Stimulated activated naive B cell treated with anti-CD40 and anti-IgM and Interleukin-4, amounts not matched to agents 10 μg/mL and 1 μg/mL and 100 μg/mL, for 72 hours (primary cell): ENCODE data around the gene DDR1.
A peak's percentile ranks its signal among the peaks of the same experiment; 100 is the strongest.
"Not testable (repeated sequence)": the region's sequence is repeated elsewhere in the genome, so short reads cannot be mapped to it uniquely, and the experiment has no call there.

ENCODE experiments used
- ATAC-seq, 2 donors: fragments of 150-1000 bp; cut with Tn5 transposase; replicated peaks; 2 replicates each; pipeline ENCODE4 v1.10.0; 2021; ENCODE audit warnings: moderate library complexity in 1 of 2
- DNase-seq: peaks from one replicate; pipeline ENCODE4 v3.0.0; 2021
- H3K27ac Mint-ChIP-seq: one replicate; pipeline ENCODE4 v1.8.0; 2022; ENCODE audit warnings: mild to moderate bottlenecking, mixed read lengths
- H3K27me3 Mint-ChIP-seq, 2 donors: one replicate each; pipeline ENCODE4 v1.8.0; 2022; ENCODE audit warnings: mixed read lengths in 2 of 2
- H3K36me3 Mint-ChIP-seq, 2 donors: one replicate each; pipeline ENCODE4 v1.8.0; 2022; ENCODE audit warnings: mixed read lengths in 2 of 2, mild to moderate bottlenecking in 1 of 2
- H3K4me1 Mint-ChIP-seq, 2 donors: one replicate each; pipeline ENCODE4 v1.8.0; 2022; ENCODE audit warnings: mixed read lengths in 2 of 2, mild to moderate bottlenecking in 1 of 2
- H3K4me3 Mint-ChIP-seq, 2 donors: one replicate each; pipeline ENCODE4 v1.8.0; 2022; ENCODE audit warnings: mild to moderate bottlenecking in 2 of 2, mixed read lengths in 2 of 2, moderate library complexity in 1 of 2
- H3K9me3 Mint-ChIP-seq, 2 donors: one replicate each; pipeline ENCODE4 v1.8.0; 2022; ENCODE audit warnings: mixed read lengths in 2 of 2, mild to moderate bottlenecking in 1 of 2

Gene DDR1

GRCh38 chr6:30843611-30843998 is 40.7 kb upstream of the DDR1 start:
- Mint-ChIP-seq H3K27ac (no peak overlapping the region), H3K4me3 (no peak overlapping the region), H3K27me3 (peaks cover 3 to 10% of the 10 kb centered on the region in 2 donors), H3K4me1 (peaks cover 2 to 20% of the 10 kb centered on the region in 2 donors), H3K36me3 (no peaks in the 10 kb centered on the region), H3K9me3 (no peaks in the 10 kb centered on the region)
- ATAC-seq: no peak
- no peak for DNase-seq

- DNase-seq (no peak), ATAC-seq (no peak)
- Mint-ChIP-seq H3K27me3 (peaks cover 3 to 10% of the 10 kb centered on the region in 2 donors), H3K36me3 (no peaks in the 10 kb centered on the region), H3K4me1 (peaks cover 2 to 15% of the 10 kb centered on the region in 2 donors), H3K4me3 (no peak overlapping the region), H3K27ac (no peak overlapping the region), H3K9me3 (no peaks in the 10 kb centered on the region)
Measured at GRCh38 chr6:30844118-30844535, 40.2 kb upstream of the DDR1 start.

GRCh38 chr6:30845183-30845582 is 39.1 kb upstream of the DDR1 start:
- Mint-ChIP-seq H3K27ac (no peak overlapping the region), H3K27me3 (peaks cover 3 to 10% of the 10 kb centered on the region in 2 donors), H3K4me1 (peaks cover 2 to 15% of the 10 kb centered on the region in 2 donors), H3K4me3 (no peak overlapping the region), H3K36me3 (no peaks in the 10 kb centered on the region), H3K9me3 (peaks cover 0 to 1% of the 10 kb centered on the region in 2 donors)
- ATAC-seq: no peak
- DNase-seq: no peak

GRCh38 chr6:30847421-30847970 is 36.8 kb upstream of the DDR1 start:
- Mint-ChIP-seq H3K4me3 (no peak overlapping the region), H3K9me3 (peaks cover 9 to 15% of the 10 kb centered on the region in 2 donors), H3K36me3 (peaks cover 4 to 9% of the 10 kb centered on the region in 2 donors), H3K27me3 (peaks cover 3 to 10% of the 10 kb centered on the region in 2 donors), H3K27ac (no peak overlapping the region), H3K4me1 (peaks cover 0 to 7% of the 10 kb centered on the region in 2 donors)
- DNase-seq (no peak), ATAC-seq (no peak)

GRCh38 chr6:30847971-30848436 is 36.3 kb upstream of the DDR1 start:
- H3K27me3 Mint-ChIP-seq: peaks cover 3 to 10% of the 10 kb centered on the region in 2 donors
- H3K4me1 Mint-ChIP-seq: peaks cover 0 to 7% of the 10 kb centered on the region in 2 donors
- H3K4me3 Mint-ChIP-seq: no peak overlapping the region
- H3K27ac Mint-ChIP-seq: no peak overlapping the region
- H3K9me3 Mint-ChIP-seq: peaks cover 11 to 18% of the 10 kb centered on the region in 2 donors
- DNase-seq (no peak), ATAC-seq (no peak)
- H3K36me3 Mint-ChIP-seq: peaks cover 4 to 12% of the 10 kb centered on the region in 2 donors

GRCh38 chr6:30849903-30850651 is 34.2 kb upstream of the DDR1 start:
- H3K27me3 Mint-ChIP-seq: no peaks in the 10 kb centered on the region
- H3K27ac Mint-ChIP-seq: no peak overlapping the region
- H3K4me3 Mint-ChIP-seq: no peak overlapping the region
- peaks cover 11 to 18% of the 10 kb centered on the region in 2 donors for H3K9me3 Mint-ChIP-seq
- H3K4me1 Mint-ChIP-seq: no peaks in the 10 kb centered on the region
- DNase-seq (no peak), ATAC-seq (no peak)
- peaks cover 4 to 12% of the 10 kb centered on the region in 2 donors for H3K36me3 Mint-ChIP-seq

GRCh38 chr6:30852459-30852858 is 31.9 kb upstream of the DDR1 start:
- H3K4me1 Mint-ChIP-seq, H3K27ac Mint-ChIP-seq, H3K27me3 Mint-ChIP-seq, DNase-seq, H3K4me3 Mint-ChIP-seq, ATAC-seq: not testable (repeated sequence)
- peaks cover 4 to 12% of the 10 kb centered on the region in 2 donors for H3K36me3 Mint-ChIP-seq
- peaks cover 11 to 18% of the 10 kb centered on the region in 2 donors for H3K9me3 Mint-ChIP-seq

GRCh38 chr6:30854285-30855040 is 29.9 kb upstream of the DDR1 start:
- Mint-ChIP-seq H3K4me1 (peaks cover 0 to 8% of the 10 kb centered on the region in 2 donors), H3K9me3 (peaks cover 15 to 22% of the 10 kb centered on the region in 2 donors), H3K27me3 (peaks cover 0 to 10% of the 10 kb centered on the region in 2 donors), H3K27ac (no peak overlapping the region), H3K4me3 (no peak overlapping the region), H3K36me3 (peaks cover 16 to 17% of the 10 kb centered on the region in 2 donors)
- ATAC-seq (no peak), DNase-seq (no peak)

- ATAC-seq (no peak), DNase-seq (no peak)
- Mint-ChIP-seq H3K4me3 (no peak overlapping the region), H3K27me3 (peaks cover 0 to 10% of the 10 kb centered on the region in 2 donors), H3K36me3 (peaks cover 16 to 17% of the 10 kb centered on the region in 2 donors), H3K9me3 (peaks cover 15 to 18% of the 10 kb centered on the region in 2 donors), H3K27ac (no peak overlapping the region), H3K4me1 (peaks cover 0 to 9% of the 10 kb centered on the region in 2 donors)
Measured at GRCh38 chr6:30855429-30856075, 28.8 kb upstream of the DDR1 start.

- H3K4me3 Mint-ChIP-seq: no peak overlapping the region
- H3K36me3 Mint-ChIP-seq: peaks cover 18 to 24% of the 10 kb centered on the region in 2 donors
- ATAC-seq (no peak), DNase-seq (no peak)
- H3K27ac Mint-ChIP-seq: no peak overlapping the region
- H3K9me3 Mint-ChIP-seq: peaks cover 19 to 21% of the 10 kb centered on the region in 2 donors
- peaks cover 14 to 15% of the 10 kb centered on the region in 2 donors for H3K4me1 Mint-ChIP-seq
- peaks cover 0 to 10% of the 10 kb centered on the region in 2 donors for H3K27me3 Mint-ChIP-seq
Measured at GRCh38 chr6:30857112-30857511, 27.2 kb upstream of the DDR1 start.

- peak; percentile 29 to 43 for ATAC-seq
Measured at GRCh38 chr6:30857549-30857948, 26.8 kb upstream of the DDR1 start.

GRCh38 chr6:30859726-30860125 is 24.6 kb upstream of the DDR1 start:
- Mint-ChIP-seq H3K4me1 (peaks cover 15% of the 10 kb centered on the region in 2 donors), H3K9me3 (peaks cover 13 to 14% of the 10 kb centered on the region in 2 donors), H3K36me3 (peaks cover 13 to 24% of the 10 kb centered on the region in 2 donors)
- not testable (repeated sequence) for DNase-seq, H3K27me3 Mint-ChIP-seq, H3K27ac Mint-ChIP-seq, ATAC-seq, H3K4me3 Mint-ChIP-seq

More at GRCh38 chr6:30857549-30857948, 26.8 kb upstream of the DDR1 start:
- Mint-ChIP-seq H3K27me3 (peaks cover 0 to 10% of the 10 kb centered on the region in 2 donors), H3K4me3 (no peak overlapping the region), H3K4me1 (peaks cover 15% of the 10 kb centered on the region in 2 donors), H3K36me3 (peaks cover 16 to 24% of the 10 kb centered on the region in 2 donors), H3K9me3 (peaks cover 16% of the 10 kb centered on the region in 2 donors), H3K27ac (no peak overlapping the region)
- DNase-seq: no peak

- H3K9me3 Mint-ChIP-seq: peaks cover 13 to 14% of the 10 kb centered on the region in 2 donors
- peaks cover 15% of the 10 kb centered on the region in 2 donors for H3K4me1 Mint-ChIP-seq
- DNase-seq (no peak), ATAC-seq (peak; percentile 58 to 60)
- H3K36me3 Mint-ChIP-seq: peaks cover 13 to 24% of the 10 kb centered on the region in 2 donors
- peaks cover 0 to 4% of the 10 kb centered on the region in 2 donors for H3K27me3 Mint-ChIP-seq
- no peak overlapping the region for H3K4me3 Mint-ChIP-seq
- peak overlapping the region; percentile 67 for H3K27ac Mint-ChIP-seq
Measured at GRCh38 chr6:30861257-30862048, 22.9 kb upstream of the DDR1 start.
